LNCaP clone FGC (cell line): ENCODE data around the gene CPVL.

Experiments
- DNase-seq: peaks from one replicate; pipeline ENCODE4 v3.0.0-alpha.2; 2011; ENCODE audit warnings: low read depth
- H3K4me3 ChIP-seq: 2 replicates; pipeline ENCODE4 v1.5.1; 2011; ENCODE audit warnings: mild to moderate bottlenecking, low read depth, low read length, control low read depth
- TF ChIP-seq, protein P1 (sequence below): IDR thresholded peaks from 2 replicates; pipeline ENCODE4 v1.5.1; 2012; ENCODE audit warnings: mild to moderate bottlenecking; ENCODE audit not compliant: control insufficient read depth, insufficient read depth; ENCODE audit errors: extremely low read depth

CPVL gene

DNA sequence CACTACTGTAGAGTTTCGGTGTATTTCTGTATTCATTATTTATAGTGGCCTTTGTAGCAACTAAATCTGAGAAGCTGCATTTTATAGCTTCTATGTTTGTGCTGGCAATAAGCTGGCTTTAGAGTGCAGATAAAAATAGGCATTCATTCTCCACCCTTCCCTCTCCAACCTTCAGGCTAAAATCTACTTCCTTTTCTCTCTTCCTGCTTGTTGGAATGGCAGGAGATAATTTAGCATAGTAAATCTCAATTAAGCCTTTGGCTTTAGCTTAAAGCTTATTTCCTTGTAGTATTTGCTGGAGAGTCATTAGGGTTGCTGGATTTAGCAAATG lies 58.5 kb downstream of the CPVL start:
- no peak for DNase-seq
- H3K4me3 ChIP-seq = no peak overlapping the region
- TF ChIP-seq, protein P1, sequence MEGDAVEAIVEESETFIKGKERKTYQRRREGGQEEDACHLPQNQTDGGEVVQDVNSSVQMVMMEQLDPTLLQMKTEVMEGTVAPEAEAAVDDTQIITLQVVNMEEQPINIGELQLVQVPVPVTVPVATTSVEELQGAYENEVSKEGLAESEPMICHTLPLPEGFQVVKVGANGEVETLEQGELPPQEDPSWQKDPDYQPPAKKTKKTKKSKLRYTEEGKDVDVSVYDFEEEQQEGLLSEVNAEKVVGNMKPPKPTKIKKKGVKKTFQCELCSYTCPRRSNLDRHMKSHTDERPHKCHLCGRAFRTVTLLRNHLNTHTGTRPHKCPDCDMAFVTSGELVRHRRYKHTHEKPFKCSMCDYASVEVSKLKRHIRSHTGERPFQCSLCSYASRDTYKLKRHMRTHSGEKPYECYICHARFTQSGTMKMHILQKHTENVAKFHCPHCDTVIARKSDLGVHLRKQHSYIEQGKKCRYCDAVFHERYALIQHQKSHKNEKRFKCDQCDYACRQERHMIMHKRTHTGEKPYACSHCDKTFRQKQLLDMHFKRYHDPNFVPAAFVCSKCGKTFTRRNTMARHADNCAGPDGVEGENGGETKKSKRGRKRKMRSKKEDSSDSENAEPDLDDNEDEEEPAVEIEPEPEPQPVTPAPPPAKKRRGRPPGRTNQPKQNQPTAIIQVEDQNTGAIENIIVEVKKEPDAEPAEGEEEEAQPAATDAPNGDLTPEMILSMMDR = no peak

DNA sequence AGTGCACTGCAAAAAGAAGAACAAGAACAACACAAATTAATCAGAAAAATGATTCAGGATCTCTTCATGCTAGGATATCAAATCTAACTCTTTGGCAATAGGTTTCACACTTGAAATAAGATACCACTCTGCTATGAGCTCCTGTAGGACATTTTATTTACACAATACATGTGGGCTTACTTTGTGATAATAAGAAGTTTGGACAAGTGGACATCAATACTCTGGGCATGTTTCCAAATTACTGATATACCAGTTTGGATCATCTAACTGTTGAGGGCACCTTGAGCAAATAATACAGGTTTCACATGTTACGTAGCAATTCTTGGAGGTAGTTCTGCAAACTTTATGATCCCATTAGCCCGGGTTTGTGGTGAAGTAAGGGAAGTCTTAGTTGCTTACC lies 59.8 kb downstream of the CPVL start:
- H3K4me3 ChIP-seq = no peak overlapping the region
- TF ChIP-seq, protein P1 = no peak
- no peak for DNase-seq

DNA sequence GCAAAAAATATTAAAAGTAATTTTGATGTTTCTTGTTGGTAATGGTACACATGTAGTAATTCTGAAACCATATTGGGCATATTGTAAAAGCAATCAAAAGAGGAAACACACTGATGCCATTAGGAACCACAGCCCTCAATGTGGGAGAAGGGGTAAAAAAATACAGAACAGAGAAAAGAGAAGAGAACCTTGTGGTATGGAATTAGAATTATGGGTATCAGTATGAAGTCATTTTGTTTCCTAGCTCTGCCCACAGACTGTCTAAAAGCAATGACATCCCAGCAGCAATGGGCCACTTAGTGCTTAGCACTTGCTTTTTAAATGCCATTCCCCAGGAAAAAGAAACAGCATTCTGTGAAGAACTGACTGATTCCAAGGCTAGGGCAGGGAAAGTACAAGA lies 61.5 kb downstream of the CPVL start:
- TF ChIP-seq, protein P1 = no peak
- H3K4me3 ChIP-seq = no peak overlapping the region
- no peak for DNase-seq

DNA sequence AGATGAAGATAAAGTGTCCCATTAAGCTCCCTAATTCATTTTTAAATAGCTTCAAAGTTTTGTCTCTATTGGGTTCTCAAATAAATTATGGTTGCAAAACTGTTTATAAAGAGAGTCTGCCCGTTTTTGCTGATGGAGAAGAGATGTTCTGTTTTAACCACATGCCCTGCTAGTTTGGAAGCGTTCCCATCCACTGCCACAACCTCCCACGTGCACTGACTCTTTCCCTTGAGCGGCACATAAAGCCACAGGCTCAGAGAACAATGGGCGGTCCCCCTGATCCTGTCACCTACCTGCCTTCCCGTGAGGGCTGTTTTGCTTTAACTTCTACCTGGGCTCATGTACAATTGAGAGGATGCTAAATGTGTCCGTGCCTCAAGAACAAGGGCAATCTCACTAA lies 65.5 kb downstream of the CPVL start:
- TF ChIP-seq, protein P1 = no peak
- no peak overlapping the region for H3K4me3 ChIP-seq
- no peak for DNase-seq

DNA sequence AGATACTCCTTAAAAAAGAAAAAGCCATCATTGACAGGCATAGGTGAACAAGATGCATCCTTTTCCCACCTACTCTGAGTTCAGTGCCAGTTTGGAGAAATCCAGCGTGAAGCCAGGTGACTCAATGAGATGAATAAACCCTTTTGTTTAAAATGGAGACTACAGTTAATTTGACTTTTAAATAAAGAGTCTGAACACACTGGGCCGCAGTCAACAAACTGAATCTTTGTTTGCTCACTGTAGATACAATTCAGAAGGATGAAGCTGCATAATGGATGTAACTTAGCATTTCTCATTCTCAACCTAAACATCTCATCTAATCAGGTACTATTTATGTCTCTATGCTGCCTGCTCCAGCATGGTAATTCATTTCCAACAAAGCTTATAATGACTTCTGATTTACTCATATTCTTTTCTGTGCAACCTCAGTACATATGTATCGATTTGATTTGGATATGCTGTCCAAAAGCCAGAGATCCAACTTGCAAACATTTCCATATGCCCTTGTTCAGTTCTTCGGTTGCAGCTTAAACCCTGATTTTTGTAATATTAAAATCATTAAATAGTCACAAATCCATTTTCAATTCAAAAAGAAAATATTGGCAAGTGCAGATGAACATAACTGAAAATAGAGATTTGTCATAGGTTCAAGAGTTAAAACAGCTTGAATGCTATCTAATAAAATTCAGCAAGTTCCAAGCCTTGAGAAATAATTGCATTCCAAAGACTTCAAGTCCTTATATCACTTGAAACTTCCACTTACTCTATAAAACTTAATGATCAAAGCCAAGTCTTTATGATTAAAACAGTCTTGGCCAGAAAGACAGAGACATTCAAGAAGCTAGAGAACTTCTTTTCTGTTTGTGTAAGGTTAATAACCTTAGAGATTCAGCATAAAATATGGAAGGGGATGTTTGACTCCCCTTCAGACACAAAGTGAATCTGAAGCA lies 67.8 kb downstream of the CPVL start:
- DNase-seq = no peak
- TF ChIP-seq, protein P1 = no peak
- no peak overlapping the region for H3K4me3 ChIP-seq

DNA sequence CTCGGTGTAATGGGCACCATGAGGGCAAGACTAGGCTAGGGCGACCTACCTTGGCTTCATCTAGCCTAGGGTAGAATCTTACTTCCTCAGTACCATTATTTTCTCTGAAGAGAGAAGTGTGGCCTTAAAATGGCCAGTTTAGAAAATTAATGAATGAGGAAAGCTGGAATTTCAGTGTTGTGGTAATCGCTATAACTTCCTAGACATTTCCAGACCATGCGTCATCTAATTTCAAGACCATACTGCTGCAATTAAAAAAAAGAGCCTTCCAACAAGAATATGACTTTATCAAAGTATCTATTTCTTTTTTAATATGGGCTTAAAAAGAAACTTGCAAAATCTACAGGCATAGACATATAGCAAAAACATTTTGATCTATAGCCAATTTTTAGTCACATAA lies 68.5 kb downstream of the CPVL start:
- TF ChIP-seq, protein P1 = no peak
- DNase-seq = no peak
- H3K4me3 ChIP-seq = no peak overlapping the region

DNA sequence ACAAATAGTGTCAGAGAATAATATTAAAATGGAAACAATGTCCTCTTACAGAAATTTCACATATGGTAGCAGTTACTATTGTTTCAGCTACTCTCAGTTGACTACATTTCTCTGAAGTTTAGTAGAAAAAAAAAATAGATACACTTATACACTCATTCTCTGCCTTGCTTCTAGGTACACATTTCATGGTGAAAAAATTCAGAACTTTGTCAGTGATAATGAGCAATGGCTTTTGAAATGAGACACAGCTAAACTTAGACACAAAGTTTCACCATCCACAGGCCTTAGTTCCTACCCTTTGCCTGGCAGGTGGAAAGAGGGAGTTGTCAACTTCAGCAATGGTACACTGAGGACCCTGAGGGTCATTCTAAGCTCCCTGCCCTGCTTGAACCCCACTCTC lies 69.2 kb downstream of the CPVL start:
- TF ChIP-seq, protein P1 = no peak
- no peak overlapping the region for H3K4me3 ChIP-seq
- DNase-seq = no peak
